NB4 (cell line): ENCODE measurements around the gene CLTCL1.

ENCODE experiments used
- POLR2A ChIP-seq: IDR thresholded peaks from 2 replicates; pipeline ENCODE4 v1.6.1; 2011; ENCODE audit warnings: mild to moderate bottlenecking; ENCODE audit not compliant: insufficient read length; ENCODE audit errors: extremely low read depth
- TF ChIP-seq, protein P1 (sequence below): IDR thresholded peaks from one replicate; pipeline ENCODE4 v1.5.1; 2012; ENCODE audit warnings: low read depth, low read length

DNA sequence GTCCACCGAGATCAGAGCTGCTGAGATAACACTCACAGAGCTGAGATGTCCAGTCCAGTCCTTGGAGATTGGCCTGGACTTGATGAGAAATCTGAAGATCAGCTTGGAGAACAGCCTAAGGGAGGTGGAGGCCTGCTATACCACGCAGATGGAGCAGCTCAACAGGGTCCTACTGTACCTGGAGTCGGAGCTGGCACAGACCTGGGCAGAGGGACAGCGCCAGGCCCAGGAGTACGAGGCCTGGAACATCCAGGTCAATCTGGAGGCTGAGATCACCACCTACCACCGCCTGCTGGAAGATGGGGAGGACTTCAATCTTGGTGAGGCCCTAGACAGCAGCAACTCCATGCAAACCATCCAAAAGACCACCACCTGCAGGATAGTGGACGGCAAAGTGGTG lies 33.1 kb downstream of the CLTCL1 start:
- no peak for TF ChIP-seq POLR2A
- TF ChIP-seq, protein P1, sequence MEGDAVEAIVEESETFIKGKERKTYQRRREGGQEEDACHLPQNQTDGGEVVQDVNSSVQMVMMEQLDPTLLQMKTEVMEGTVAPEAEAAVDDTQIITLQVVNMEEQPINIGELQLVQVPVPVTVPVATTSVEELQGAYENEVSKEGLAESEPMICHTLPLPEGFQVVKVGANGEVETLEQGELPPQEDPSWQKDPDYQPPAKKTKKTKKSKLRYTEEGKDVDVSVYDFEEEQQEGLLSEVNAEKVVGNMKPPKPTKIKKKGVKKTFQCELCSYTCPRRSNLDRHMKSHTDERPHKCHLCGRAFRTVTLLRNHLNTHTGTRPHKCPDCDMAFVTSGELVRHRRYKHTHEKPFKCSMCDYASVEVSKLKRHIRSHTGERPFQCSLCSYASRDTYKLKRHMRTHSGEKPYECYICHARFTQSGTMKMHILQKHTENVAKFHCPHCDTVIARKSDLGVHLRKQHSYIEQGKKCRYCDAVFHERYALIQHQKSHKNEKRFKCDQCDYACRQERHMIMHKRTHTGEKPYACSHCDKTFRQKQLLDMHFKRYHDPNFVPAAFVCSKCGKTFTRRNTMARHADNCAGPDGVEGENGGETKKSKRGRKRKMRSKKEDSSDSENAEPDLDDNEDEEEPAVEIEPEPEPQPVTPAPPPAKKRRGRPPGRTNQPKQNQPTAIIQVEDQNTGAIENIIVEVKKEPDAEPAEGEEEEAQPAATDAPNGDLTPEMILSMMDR: no peak
